RPMI7951 (cell line): Measurements from ENCODE around the gene ZNF346. TPM values are rescaled to one million over a fixed set of nuclear protein-coding genes. Genes with fewer than 3 reads are reported as not detected.

Source experiments
- DNase-seq: peaks from one replicate; pipeline ENCODE4 v3.0.0-alpha.2; 2012; ENCODE audit warnings: low read depth
- total RNA-seq: library from RNA; depleted of rRNA; stranded (reverse); fragments of >200 nt; shearing (Covaris generic); gene quantifications from 2 replicates; pipeline ENCODE4 v1.2.3, GENCODE V29; 2014; rRNA removed

ZNF346 gene
- total RNA-seq, 1 experiment from 2014 or later = 10.0 TPM

DNA sequence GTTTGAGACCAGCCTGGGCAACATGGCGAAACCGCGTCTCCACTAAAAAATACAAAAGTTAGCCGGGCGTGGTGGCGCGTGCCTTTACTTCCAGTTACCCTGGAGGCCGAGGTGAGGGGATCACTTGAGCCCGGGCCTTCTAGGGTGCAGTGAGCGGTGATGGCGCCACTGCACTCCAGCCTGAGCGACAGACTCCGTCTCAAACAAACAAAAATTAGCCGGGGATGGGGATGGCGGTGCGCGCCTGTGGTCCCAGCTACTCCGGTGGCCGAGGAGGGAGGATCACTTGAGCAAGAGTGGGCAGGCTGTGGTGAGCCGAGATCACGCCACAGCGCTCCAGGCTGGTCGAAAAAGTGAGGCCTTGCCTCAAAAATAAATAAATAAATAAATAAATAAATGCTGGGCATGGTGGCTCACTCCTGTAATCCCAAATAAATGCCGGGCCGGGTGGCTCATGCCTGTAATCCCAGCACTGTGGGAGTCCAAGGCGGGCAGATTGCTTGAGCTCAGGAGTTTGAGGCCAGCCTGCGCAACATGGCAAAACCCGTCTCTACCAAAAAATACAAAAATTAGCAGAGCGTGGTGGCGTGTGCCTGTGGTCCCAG lies 95.0 kb downstream of the ZNF346 start:
- DNase-seq = no peak

DNA sequence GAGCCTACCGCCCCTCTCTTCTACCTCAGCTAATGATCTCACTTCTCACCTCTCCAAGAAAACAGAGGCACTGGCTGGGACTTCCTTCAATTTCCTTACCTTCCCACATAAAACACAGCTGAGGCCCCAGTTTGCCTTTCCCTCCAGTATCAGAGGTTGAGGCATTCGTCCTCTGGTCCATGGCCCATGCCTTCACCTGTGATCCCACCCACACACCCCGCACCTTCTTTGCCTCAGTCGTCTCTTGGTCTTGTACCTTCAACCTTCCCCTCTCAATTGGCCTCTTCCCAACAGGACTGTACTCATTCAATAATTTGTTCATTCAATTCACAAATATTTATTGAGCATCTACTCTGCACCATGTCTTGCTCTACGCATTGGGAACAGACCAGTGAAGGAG lies 100.1 kb downstream of the ZNF346 start:
- DNase-seq = no peak

DNA sequence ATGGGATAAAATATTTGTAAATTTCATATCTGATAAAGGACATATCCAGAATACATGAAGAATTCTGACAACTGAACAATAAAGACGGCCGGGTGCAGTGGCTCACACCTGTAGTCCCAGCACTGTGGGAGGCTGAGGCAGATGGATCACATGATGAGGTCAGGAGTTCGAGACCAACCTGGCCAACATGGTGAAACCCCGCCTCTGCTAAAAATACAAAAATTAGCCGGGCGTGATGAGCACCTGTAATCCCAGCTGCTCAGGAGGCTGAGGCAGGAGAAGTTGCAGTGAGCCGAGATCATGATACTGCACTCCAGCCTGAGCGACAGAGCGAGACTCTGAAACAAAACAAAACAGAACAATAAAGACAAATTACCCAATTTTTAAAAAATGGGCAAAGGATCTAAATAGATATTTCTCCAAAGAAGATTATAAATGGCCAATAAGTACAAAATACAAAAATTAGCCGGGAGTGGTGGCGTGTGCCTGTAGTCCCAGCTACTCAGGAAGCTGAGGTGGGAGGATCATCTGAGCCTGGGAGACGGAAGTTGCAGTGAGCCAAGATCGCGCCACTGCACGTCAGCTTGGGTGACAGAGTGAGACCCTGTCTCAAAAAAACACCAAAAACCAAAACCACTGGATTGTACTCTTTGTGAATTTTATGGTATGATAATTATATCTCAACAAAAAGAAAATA lies 101.4 kb downstream of the ZNF346 start:
- DNase-seq = no peak

DNA sequence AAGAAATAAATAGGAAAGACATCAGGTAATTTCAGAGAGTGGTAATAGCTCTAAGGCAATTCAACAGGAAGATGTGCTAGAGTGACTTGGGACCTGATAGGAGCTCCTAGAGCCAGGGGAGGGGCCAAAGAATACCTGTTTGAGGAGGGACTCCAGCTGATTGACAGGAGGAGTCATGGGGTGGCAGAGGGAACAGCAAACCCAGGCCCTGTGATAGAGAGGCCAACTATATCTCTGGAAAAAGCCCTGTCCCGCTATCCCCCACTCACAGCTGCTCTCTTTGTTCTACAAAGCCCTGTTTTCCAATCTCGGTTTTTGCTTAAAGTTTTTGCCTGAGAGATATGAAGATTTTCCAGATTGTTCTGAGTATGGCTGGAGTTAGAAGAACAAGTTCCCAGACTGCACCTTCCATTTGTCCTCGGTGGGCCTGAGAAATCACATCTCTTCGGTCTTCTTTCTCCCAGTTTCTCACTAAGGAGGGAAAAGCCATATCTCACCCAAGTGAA lies 102.0 kb downstream of the ZNF346 start:
- no peak for DNase-seq

DNA sequence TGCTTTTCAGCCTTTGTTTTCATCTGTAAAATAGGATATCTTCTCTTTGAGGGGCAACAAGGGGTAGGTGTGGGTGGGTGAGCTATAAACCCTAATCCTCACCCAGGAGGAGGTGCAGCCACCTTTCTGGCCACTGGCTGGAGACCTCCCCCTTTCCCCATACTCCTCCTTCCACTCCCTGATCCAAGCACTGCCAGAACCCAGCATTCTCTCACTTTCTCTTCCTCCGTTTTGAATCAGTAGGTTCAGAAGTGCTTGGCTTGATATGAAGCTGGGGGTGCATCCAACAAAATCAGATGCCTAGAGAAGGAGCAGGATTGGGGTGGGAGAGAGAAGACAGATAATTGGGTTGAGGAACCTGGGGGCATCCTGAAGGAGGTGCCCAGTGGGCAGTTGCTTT lies 104.3 kb downstream of the ZNF346 start:
- no peak for DNase-seq

DNA sequence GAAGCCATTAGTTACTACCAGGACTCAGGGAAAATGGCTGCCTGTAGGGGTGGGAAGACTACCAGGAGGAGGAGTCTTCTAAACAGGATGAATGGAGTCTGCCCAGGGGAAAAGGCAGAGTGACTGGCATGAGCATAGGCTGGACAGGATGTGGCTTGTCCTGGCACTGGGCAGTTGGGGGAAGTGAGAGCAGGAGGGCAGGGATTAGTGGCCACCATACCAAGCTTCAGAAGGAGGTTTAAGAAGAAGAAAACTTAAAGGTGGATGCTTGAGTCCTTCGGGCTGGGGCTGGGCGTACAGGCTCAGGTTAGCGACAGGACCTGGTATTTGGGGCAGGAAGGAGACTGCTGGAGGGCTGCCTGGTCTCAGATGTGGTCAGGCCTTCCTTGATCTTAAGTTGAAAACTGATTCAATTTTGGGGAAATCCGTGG lies 106.1 kb downstream of the ZNF346 start:
- peak; percentile 41 for DNase-seq

DNA sequence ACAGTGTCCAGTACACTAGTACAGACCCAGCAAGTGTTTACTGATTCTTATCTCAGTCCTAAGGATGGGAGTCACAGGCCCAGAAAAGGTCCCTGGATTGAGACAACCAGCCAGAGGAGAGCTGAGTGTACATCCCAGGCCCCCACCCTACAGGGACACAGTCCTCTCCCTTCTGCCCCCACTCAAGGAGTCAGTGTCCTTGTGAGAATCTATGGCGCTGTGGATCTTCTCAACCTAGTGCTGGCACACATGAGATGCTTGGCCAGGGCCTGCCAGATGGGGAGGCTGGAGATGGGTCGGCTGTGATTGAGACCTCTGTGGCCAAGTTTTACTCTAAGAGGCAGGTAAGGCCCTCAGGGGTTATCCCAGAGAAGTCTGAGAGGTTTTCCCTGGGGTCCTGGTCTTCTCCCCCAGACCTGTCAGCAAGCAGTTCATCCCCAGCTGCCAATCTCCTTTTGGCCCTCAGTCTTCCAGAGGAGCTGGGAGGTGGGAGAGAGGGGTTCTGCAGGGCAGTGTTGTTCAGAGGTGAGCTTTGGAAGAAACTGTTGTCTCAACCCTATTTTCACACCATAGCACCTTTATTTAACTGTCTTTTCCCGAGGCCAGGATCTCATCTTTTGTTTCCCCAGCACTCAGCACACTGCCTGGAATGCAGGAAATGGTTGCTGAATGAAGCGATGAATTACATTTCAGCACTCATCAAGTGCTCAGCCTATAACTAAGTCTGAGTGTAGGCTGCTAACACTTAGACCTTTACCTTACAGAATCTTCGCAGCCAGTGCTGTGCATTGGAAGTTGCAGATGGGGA lies 107.9 kb downstream of the ZNF346 start:
- no peak for DNase-seq

Other genes with a start within 250 kb of the ZNF346 start
- 0.10 TPM in 1 of 2 replicates, not detected in the other for gene UNC5A, start 212.1 kb upstream of the ZNF346 start, total RNA-seq
- gene HK3, start 123.3 kb upstream of the ZNF346 start, total RNA-seq = not detected in 2 replicates
- gene UIMC1, start 15.9 kb upstream of the ZNF346 start, total RNA-seq = 15.5 and 17.5 TPM in 2 replicates
- 1.9 and 2.0 TPM in 2 replicates for gene FGFR4, start 64.2 kb downstream of the ZNF346 start, total RNA-seq
- 11.5 and 14.5 TPM in 2 replicates for gene NSD1, start 111.1 kb downstream of the ZNF346 start, total RNA-seq